Measurements from ENCODE around the gene KIFBP.

DNA sequence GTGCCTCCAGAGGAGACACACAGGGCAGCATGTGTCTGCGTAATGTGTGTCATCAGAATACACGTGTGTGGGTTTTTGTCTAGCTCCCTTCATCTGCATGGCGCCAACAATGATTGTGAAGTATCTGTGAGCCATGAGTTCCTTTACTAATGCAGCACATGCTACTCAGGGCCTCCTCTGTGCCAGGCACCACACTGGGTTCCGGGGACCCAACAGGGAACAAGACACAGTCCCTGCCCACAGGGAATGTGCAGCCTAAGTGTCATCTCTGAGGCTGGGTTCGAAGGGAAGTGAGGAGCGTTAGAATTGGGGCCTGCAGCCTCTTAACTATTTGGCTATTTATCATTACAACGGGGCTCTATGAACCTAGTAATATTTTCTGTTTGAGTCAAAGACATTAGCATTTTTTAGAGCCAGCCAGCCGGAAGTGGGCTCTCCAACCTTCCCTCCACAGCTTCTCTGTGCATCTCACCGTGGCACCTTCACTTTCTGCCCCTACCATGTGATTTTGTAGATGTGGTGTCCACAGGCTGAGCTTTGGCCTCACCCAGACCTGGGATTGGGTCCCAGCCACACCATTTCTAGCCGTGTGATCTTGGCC is 55.4 kb downstream of the KIFBP start:
- TF ChIP-seq POLR2A (IDR thresholded peaks at IDR 0.05; ENCODE audit: low read depth, low read length) (peak; percentile 61; the same call in 1 of the 2 replicates), POLR2AphosphoS5 (IDR thresholded peaks at IDR 0.05; ENCODE audit: low read depth, low read length) (0 out of 2 replicates have a peak, but pooled peaks have one; percentile 26)

Measured in GM12892 (cell line).